Activated CD4-positive, CD25-positive, alpha-beta regulatory T cell treated with anti-CD3 and anti-CD28 coated beads, Interleukin-2, amount 50 U/mL, for 16 hours (primary cell): ENCODE data around the gene COTL1.

Source experiments
- DNase-seq: peaks from one replicate; pipeline ENCODE4 v3.0.0-alpha.2; 2020; ENCODE audit warnings: low read depth, low spot score

Gene COTL1

DNA sequence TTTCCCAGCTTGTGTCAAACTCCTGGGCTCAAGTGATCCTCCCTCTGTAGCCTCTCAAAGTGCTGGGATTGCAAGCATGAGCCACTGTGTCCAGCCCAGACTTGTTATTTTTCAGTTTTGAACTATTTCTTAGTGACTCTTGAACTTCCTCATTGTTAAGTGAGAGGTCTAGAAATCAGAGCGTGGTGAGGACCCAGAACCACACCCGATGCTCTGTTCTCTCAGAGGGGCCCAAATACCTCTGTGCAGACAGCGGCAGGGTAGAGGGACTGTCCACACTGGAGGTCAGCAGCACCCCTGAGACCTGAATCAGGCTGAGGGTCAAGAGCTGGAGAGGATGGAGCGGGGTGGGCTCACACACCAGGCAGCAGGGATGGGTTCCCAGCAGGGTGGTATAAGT lies 65.7 kb downstream of the COTL1 start:
- DNase-seq = no peak

DNA sequence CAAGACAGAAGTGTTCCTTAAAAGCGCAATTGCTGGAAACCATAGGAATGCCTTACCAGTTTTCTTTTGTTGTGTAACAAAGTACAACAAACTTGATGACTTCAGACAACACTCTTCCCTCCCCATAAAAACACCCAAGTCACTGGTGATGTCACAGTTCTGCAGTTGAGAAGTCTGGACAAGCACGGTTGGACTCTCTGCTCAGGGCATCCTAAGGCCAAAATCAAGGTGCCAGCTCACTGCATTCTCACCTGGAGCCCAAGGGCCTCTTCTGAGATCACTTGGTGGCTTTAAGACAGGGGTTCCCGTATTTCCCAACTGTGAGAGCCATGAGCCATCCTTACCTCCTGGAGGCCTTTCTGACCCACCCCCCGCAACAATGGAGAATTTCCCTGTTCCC lies 67.8 kb downstream of the COTL1 start:
- DNase-seq = no peak

- peak; percentile 21 for DNase-seq
These were observed 68.7 kb downstream of the COTL1 start for GRCh38 chr16:84548971-84549844.

GRCh38 chr16:84548508-84548907 lies 69.4 kb downstream of the COTL1 start:
- no peak for DNase-seq

DNA sequence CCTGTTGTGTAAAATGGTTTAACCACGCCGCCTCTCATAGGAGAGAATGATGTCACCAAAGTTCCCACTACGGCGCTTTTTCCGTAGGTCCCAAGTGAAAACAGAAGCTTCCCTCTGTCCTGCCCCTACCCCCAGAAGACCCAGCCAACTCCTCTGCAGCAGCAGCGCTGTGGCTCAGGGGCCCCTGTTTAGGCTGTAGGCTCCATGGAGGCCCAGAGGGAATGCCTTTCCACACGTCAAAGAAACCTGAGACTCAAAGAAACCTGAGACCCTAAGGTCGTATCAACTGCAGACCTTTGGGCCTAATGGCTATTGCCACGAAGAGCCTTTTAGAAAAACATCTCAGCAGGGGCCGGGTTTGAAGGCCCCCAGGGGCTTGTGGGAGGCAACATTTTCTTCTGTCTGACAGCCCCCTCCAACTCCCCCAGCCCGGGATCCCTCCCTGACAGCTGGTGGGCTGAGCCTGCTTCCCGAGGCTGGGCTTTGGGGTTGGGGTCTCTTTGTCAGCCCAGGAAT lies 70.3 kb downstream of the COTL1 start:
- DNase-seq = no peak

GRCh38 chr16:84546669-84547545 lies 71.0 kb downstream of the COTL1 start:
- DNase-seq = no peak

GRCh38 chr16:84545114-84545737 lies 72.7 kb downstream of the COTL1 start:
- no peak for DNase-seq

- DNase-seq = no peak
These were observed 73.7 kb downstream of the COTL1 start for GRCh38 chr16:84544031-84544773.

DNA sequence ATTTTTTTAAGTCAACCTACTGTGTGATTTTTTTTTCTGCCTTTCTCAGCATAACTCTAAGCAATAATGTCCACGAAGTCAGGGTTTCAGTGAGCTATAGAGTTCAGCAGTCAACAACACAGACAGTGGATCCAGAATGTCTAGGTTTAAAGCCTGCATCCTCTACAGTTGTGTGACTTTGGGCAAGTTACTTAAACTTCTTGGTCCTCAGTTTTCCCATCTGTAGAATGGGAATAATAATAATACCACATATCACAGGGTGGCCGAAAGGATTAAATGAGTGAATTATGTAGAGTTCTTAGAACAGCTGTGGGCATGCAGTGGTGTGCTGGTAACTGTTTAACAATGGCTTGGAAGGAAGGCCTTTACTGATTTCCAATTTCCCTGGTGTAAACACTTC lies 74.6 kb downstream of the COTL1 start:
- DNase-seq = no peak

- no peak for DNase-seq
These were observed 75.7 kb downstream of the COTL1 start for GRCh38 chr16:84541999-84542817.

DNA sequence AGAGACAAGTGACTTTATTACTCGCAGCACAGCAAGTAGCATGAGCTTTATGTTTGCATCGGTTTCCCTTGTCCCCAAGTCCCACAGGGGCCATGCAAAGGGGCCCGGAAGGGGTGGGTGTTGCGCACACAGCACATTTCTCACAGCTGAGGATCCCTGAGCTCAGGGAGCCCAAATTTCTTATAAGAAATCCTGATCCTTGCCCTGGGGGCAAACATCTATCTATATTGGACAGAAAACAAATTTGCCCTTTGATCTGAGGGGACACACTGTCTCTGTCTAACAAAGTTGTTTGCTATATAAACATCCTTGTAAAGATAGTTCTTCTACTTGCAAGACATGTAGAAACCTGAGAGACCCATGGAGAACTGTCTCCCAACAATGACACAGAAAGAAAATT lies 77.7 kb downstream of the COTL1 start:
- no peak for DNase-seq

DNA sequence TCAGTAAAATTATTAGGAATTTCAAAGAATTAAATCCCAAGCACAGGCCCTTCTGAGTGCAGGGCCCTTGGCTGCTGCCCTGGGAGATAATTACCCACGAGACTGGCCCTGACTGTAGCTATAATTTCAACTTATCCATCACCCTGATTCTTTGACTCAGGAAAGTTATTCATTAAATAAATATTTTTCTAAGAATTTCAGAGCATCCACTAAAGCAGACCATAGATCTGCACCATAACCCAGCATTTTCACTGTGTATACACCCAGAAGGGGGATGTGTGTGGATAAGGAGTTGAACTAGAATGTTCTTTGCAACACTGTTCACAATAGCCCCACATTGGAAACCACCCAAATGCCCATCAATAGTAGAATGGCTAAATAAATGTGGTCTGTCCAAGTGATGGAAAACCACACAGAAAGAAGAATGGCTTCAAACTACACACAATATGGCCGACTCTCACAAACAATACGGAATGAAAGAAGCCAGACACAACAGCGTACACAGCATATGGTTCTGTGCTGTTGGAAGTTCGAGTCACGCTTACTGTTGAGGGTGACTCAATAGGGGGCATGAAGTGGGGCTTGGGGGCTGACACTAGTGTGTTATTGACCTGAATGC lies 79.5 kb downstream of the COTL1 start:
- no peak for DNase-seq

- no peak for DNase-seq
These were observed 80.3 kb downstream of the COTL1 start for GRCh38 chr16:84537491-84538151.

GRCh38 chr16:84535851-84536250 lies 82.0 kb downstream of the COTL1 start:
- no peak for DNase-seq

GRCh38 chr16:84535408-84535807 lies 82.5 kb downstream of the COTL1 start:
- DNase-seq = no peak

DNA sequence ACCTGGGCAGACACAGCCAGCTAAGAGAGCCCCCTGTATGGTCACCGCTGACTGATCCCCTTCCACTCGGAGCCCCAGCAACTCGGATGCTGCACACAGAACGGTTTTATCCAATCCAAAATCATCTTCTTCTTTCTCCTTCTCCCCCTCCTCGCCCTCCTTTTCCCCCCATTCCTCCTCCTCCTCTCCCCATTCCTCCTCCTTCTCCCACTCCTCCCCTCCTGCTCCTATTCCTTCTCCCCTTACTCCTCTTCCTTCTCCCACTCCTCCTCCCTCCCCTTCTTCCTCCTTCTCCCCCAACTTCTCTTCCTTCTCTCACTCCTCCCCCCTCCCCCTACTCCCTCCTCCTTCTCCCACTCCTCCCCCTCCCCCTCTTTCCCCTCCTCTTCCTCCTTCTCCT lies 83.1 kb downstream of the COTL1 start:
- no peak for DNase-seq

DNA sequence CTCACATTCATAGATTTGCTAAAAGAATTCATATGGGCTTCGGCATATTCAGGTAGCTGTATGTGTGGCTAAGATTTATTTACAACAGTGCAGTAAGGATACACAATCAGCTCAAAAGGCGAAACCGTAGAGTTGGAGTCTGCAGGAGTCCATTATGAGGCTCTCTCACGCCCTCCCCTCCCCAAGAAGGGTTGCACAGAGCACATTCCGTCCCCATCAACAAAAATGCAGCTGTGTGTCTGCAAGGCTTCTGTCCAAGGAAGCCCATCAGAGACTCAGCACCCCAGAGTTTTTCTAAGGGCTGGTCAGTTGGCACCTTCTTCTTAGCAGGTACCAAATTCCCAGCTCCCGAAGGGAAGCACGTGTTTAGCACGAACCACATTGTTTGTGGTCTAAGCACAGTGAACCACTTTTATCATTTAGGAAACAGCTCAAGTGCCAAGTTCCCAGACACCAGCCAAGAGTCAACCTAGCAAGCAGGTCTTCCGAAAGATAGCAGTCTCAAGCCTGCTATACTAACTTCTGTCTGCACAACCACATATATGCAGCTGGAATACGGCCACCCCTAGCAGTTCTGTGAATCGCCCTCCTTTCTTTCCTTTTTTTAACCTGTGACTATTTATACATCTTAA lies 84.9 kb downstream of the COTL1 start:
- DNase-seq = no peak

- DNase-seq = no peak
These were observed 85.6 kb downstream of the COTL1 start for GRCh38 chr16:84532291-84532724.

DNA sequence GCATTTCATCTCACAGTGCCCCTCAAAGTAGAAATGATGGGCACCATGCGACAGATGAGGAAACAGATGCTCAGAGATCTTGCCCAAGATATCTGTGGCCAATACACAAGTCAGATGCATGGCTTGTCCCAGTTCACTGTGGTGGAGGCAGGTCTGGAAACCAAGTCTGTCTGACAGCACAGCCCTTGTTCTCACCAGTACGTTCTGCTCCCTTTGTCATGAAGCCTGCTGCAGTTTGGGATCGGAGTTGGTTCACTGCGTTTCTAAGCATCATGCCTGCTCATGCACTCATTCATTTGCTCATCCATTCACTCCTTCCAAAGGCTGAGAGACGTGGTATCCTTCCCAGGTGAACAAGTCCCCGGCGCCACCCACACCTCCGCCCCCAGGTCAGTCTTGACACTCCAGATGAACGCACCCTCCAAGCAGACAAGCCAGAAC lies 86.2 kb downstream of the COTL1 start:
- no peak for DNase-seq
